B cell (primary cell): ENCODE measurements around the gene ZACN. TPM values are rescaled to one million over a fixed set of nuclear protein-coding genes. Genes with fewer than 3 reads are reported as not detected.

Source experiments
- ATAC-seq: fragments of 200-7000 bp; cut with Tn5 transposase; one replicate; pipeline ENCODE4 v1.10.0; 2021; ENCODE audit warnings: low read depth, mild to moderate bottlenecking, moderate number of reproducible peaks, moderate library complexity
- CTCF ChIA-PET: fragments of 350-600 bp; sonication (Branson Sonifier 250); formaldehyde crosslinking; loops from one replicate; lab custom pipeline; 2021; ENCODE audit warnings: antibody characterized with exemption, inconsistent platforms; lab: Charles Lee
- POLR2A ChIA-PET: fragments of 350-600 bp; sonication (Branson Sonifier 250); formaldehyde crosslinking; loops from one replicate; lab custom pipeline; 2021; ENCODE audit warnings: antibody characterized with exemption; lab: Charles Lee
- DNase-seq: peaks from one replicate; pipeline ENCODE4 v3.0.0; 2013
- H2AFZ ChIP-seq: 2 replicates; pipeline ENCODE4 v1.6.1; 2012; ENCODE audit warnings: mild to moderate bottlenecking, low read depth, low read length; ENCODE audit not compliant: insufficient read depth, poor library complexity, severe bottlenecking
- H3K27ac ChIP-seq, 2 donors: 1 replicate in 1 of 2; 2 replicates in 1 of 2; pipeline ENCODE4 v1.5.1; 2012 to 2013; ENCODE audit warnings: low read length in 2 of 2, mild to moderate bottlenecking in 2 of 2, moderate library complexity in 1 of 2
- H3K27me3 ChIP-seq, 4 experiments: fragments of 200-600 bp in 1 of 4; sonication (generic) in 1 of 4; replicated peaks in 1 of 4; 1 replicate in 2 of 4; 2 replicates in 2 of 4; pipeline versions ENCODE4 v1.6.1 to v1.7.0; 2013 to 2016; ENCODE audit warnings: low read length in 3 of 4, mild to moderate bottlenecking in 2 of 4, mixed read lengths in 1 of 4, moderate library complexity in 1 of 4; ENCODE audit not compliant: insufficient read depth in 4 of 4, control insufficient read depth in 3 of 4; ENCODE audit errors: control extremely low read depth in 1 of 4
- H3K36me3 ChIP-seq, 2 experiments: replicated peaks in 1 of 2; 1 replicate in 1 of 2; 2 replicates in 1 of 2; pipeline versions ENCODE4 v1.6.1 to v1.7.1; 2013; ENCODE audit warnings: low read length in 1 of 2; ENCODE audit not compliant: insufficient read depth in 2 of 2, control insufficient read depth in 1 of 2; ENCODE audit errors: control extremely low read depth in 1 of 2, extremely low read depth in 1 of 2
- H3K4me1 ChIP-seq, 2 donors: fragments of 200-600 bp in 1 of 2; sonication (generic) in 1 of 2; 1 replicate in 1 of 2; 2 replicates in 1 of 2; pipeline versions ENCODE4 v1.5.1 to v1.6.1; 2013 to 2017; ENCODE audit warnings: low read length in 2 of 2; ENCODE audit not compliant: control insufficient read depth in 2 of 2, insufficient read depth in 2 of 2
- H3K4me2 ChIP-seq: replicated peaks from 2 replicates; pipeline ENCODE3; 2012; ENCODE audit warnings: mild to moderate bottlenecking, low read depth, low read length; ENCODE audit not compliant: poor library complexity, severe bottlenecking
- H3K4me3 ChIP-seq, 5 experiments: fragments of 200-600 bp in 1 of 5; sonication (generic) in 1 of 5; 1 replicate in 3 of 5; 2 replicates in 2 of 5; pipeline versions ENCODE4 v1.5.1 to v1.7.0; 2011 to 2016; ENCODE audit warnings: low read length in 4 of 5, mild to moderate bottlenecking in 4 of 5, low read depth in 2 of 5, control low read depth in 1 of 5, moderate library complexity in 1 of 5; ENCODE audit not compliant: insufficient read depth in 1 of 5; ENCODE audit errors: control extremely low read depth in 1 of 5, extremely low read depth in 1 of 5
- H3K79me2 ChIP-seq: fragments of 200-600 bp; sonication (generic); one replicate; pipeline ENCODE4 v1.6.0; 2016; ENCODE audit warnings: low read length; ENCODE audit not compliant: control insufficient read depth, insufficient read depth
- H3K9ac ChIP-seq: fragments of 200-600 bp; sonication (generic); 2 replicates; pipeline ENCODE4 v1.6.1; 2017; ENCODE audit warnings: mild to moderate bottlenecking, low read length, moderate library complexity
- H3K9me3 ChIP-seq, 3 donors: one replicate each; pipeline versions ENCODE4 v1.6.1 to v1.7.1; 2013; ENCODE audit warnings: low read length in 2 of 3; ENCODE audit not compliant: control insufficient read depth in 2 of 3, insufficient read depth in 1 of 3; ENCODE audit errors: control extremely low read depth in 1 of 3
- H4K20me1 ChIP-seq: 2 replicates; pipeline ENCODE4 v1.6.0; 2012; ENCODE audit warnings: mild to moderate bottlenecking, low read length; ENCODE audit not compliant: insufficient read depth, control insufficient read depth, poor library complexity, severe bottlenecking
- H3K27ac Mint-ChIP-seq: one replicate; pipeline ENCODE4 v1.8.0; 2021; ENCODE audit warnings: mixed read lengths
- H3K27me3 Mint-ChIP-seq: one replicate; pipeline ENCODE4 v1.8.0; 2021; ENCODE audit warnings: mixed read lengths
- H3K4me1 Mint-ChIP-seq: one replicate; pipeline ENCODE4 v1.8.0; 2021; ENCODE audit warnings: mixed read lengths
- H3K4me3 Mint-ChIP-seq: one replicate; pipeline ENCODE4 v1.8.0; 2021; ENCODE audit warnings: mixed read lengths
- H3K9me3 Mint-ChIP-seq: one replicate; pipeline ENCODE4 v1.8.0; 2022; ENCODE audit warnings: mixed read lengths; ENCODE audit not compliant: insufficient read depth
- CTCF ChIP-seq: fragments of 200-600 bp; IDR thresholded peaks from one replicate; pipeline ENCODE4 v1.8.0; 2022; ENCODE audit warnings: antibody characterized with exemption, mild to moderate bottlenecking
- EZH2 ChIP-seq: IDR thresholded peaks from 2 replicates; pipeline ENCODE4 v1.6.1; 2012; ENCODE audit warnings: borderline replicate concordance, low read depth, mild to moderate bottlenecking, moderate library complexity, low read length; ENCODE audit not compliant: insufficient read depth, poor library complexity, severe bottlenecking
- WGBS: methylation state at CpG from one replicate; pipeline ENCODE4 v1.1.5; 2013; ENCODE audit warnings: missing lambda C conversion rate; ENCODE audit not compliant: insufficient coverage; 5-methylcytosine and 5-hydroxymethylcytosine counted together
- intact Hi-C: fragments of 100-400 bp; cut with micrococcal nuclease; formaldehyde crosslinking; loops from one replicate; pipeline ENCODE4 v1.10.0; 2022
- polyA plus RNA-seq: library from polyadenylated mRNA; depleted of rRNA; stranded (reverse); fragments of >200 nt; gene quantifications from 2 replicates; pipeline ENCODE4 v1.2.3, GENCODE V29; 2012
- total RNA-seq, 2 donors: library from RNA; stranded (reverse); fragments of 120-200 nt in 1 of 2; gene quantifications; 1 replicate in 1 of 2; 2 replicates in 1 of 2; pipeline versions ENCODE4 v1.2.3 to v1.2.4, GENCODE V29; 2013 to 2022

ZACN gene
- total and polyA plus RNA-seq, 2 donors (not counting 1 experiment from before 2014, with no cell fraction given), result 0.37 to 0.45 TPM

GRCh38 chr17:76085731-76086366, 6.9 kb downstream of the ZACN start:
- no peak overlapping the region for H3K4me3 ChIP-seq
- H2AFZ ChIP-seq, result no peak overlapping the region
- 97% methylated on average over 6 of the region's 13 CpGs for WGBS
- H3K27ac ChIP-seq, result no peak overlapping the region
- H3K4me1 ChIP-seq, result no peaks in the 10 kb centered on the region
- H4K20me1 ChIP-seq, result peaks cover 10% of the 10 kb centered on the region
- H3K4me2 ChIP-seq, result no peak overlapping the region
- no peaks in the 10 kb centered on the region for H3K9me3 ChIP-seq
- ChIA-PET POLR2A (no interaction called here), CTCF (interaction anchor here (0.9 kb wide), 1 partner anchor 36 kb away, joined by 3 read pairs; no protein-coding TSS in a partner anchor)
- Mint-ChIP-seq H3K4me1 (peaks cover 2% of the 10 kb centered on the region), H3K9me3 (no peaks in the 10 kb centered on the region), H3K27me3 (no peaks in the 10 kb centered on the region), H3K27ac (no peak overlapping the region), H3K4me3 (no peak overlapping the region)
- ATAC-seq (no peak), DNase-seq (no peak)
- H3K36me3 ChIP-seq, result peaks cover 0 to 75% of the 10 kb centered on the region in 2 experiments
- H3K79me2 ChIP-seq, result no peaks in the 10 kb centered on the region
- intact Hi-C loops, result no loop called here
- no peaks in the 10 kb centered on the region for H3K27me3 ChIP-seq
- no peak for TF ChIP-seq EZH2
- no peak for TF ChIP-seq CTCF
- H3K9ac ChIP-seq, result no peak overlapping the region

GRCh38 chr17:76086384-76086783, 7.4 kb downstream of the ZACN start:
- Histone ChIP-seq H3K4me2 (no peak overlapping the region), H4K20me1 (peaks cover 15% of the 10 kb centered on the region), H3K27me3 (no peaks in the 10 kb centered on the region), H3K4me1 (no peaks in the 10 kb centered on the region), H3K4me3 (no peak overlapping the region), H3K9me3 (peaks cover 0 to under 1% (median 0%) of the 10 kb centered on the region in 3 donors), H3K27ac (no peak overlapping the region), H3K9ac (no peak overlapping the region), H3K36me3 (peaks cover 0 to 79% of the 10 kb centered on the region in 2 experiments), H3K79me2 (no peaks in the 10 kb centered on the region), H2AFZ (no peak overlapping the region)
- WGBS, result 100% methylated on average over 5 of the region's 9 CpGs
- ATAC-seq (no peak), DNase-seq (no peak)
- TF ChIP-seq EZH2 (no peak), CTCF (no peak)
- no peak overlapping the region for H3K27ac Mint-ChIP-seq
- intact Hi-C loops, result no loop called here
- no peaks in the 10 kb centered on the region for H3K9me3 Mint-ChIP-seq
- no peak overlapping the region for H3K4me3 Mint-ChIP-seq
- no peaks in the 10 kb centered on the region for H3K4me1 Mint-ChIP-seq
- POLR2A ChIA-PET, result no interaction called here
- H3K27me3 Mint-ChIP-seq, result no peaks in the 10 kb centered on the region
- CTCF ChIA-PET, result no interaction called here
